ENCODE results near the gene LRP1B.

DNA sequence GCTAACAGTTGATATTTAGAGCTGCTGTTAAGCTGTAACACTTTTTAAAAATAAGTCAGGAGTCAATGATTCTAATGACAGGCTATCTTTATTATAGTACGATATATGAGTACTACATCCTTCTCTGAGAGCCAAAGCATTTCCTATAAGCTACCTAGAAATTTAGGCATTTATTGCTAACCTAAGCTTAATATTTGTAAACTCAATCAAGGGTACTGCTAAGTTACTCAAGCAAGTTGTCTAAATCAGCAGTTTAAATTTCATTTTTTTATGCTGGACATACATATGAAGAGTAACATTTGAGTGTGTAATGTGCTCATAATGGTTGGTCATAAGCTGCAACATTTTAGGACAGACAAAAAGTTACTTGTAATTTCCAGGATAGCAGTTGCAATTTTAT is 1774.1 kb downstream of the LRP1B start:
- TF ChIP-seq YY1 (IDR thresholded peaks at IDR 0.05; ENCODE audit: insufficient read depth, insufficient read length): no peak
- TF ChIP-seq ZNF274 (IDR thresholded peaks at IDR 0.05; ENCODE audit: low read depth, low read length): no peak
- TF ChIP-seq SUZ12 (IDR thresholded peaks at IDR 0.05; ENCODE audit: extremely low read depth, insufficient read depth, insufficient read length): no peak

Measured in NT2/D1 (cell line).